Activated CD8-positive, alpha-beta T cell treated with anti-CD3 and anti-CD28 coated beads for 36 hours (primary cell): Measurements from ENCODE around the gene NADSYN1. TPM values are rescaled to one million over a fixed set of nuclear protein-coding genes. Genes with fewer than 3 reads are reported as not detected.

Experiments used
- ATAC-seq: fragments of 200-7000 bp; cut with Tn5 transposase; one replicate; pipeline ENCODE4 v1.10.0; 2021; ENCODE audit warnings: mild to moderate bottlenecking, moderate library complexity
- CTCF ChIA-PET: fragments of 350-600 bp; sonication (Branson Sonifier 250); formaldehyde crosslinking; loops from one replicate; lab custom pipeline; 2021; ENCODE audit warnings: antibody characterized with exemption; lab: Charles Lee
- POLR2A ChIA-PET: fragments of 350-600 bp; sonication (Branson Sonifier 250); formaldehyde crosslinking; loops from one replicate; lab custom pipeline; 2021; ENCODE audit warnings: antibody characterized with exemption; lab: Charles Lee
- DNase-seq: peaks from one replicate; pipeline ENCODE4 v3.0.0-alpha.2; 2020
- H3K27ac Mint-ChIP-seq: one replicate; pipeline ENCODE4 v1.8.0; 2021; ENCODE audit warnings: mild to moderate bottlenecking, mixed read lengths
- H3K27me3 Mint-ChIP-seq: one replicate; pipeline ENCODE4 v1.8.0; 2021; ENCODE audit warnings: mixed read lengths
- H3K36me3 Mint-ChIP-seq: one replicate; pipeline ENCODE4 v1.8.0; 2021; ENCODE audit warnings: low read depth, mixed read lengths
- H3K4me1 Mint-ChIP-seq: one replicate; pipeline ENCODE4 v1.8.0; 2021; ENCODE audit warnings: low read depth, mixed read lengths
- H3K4me3 Mint-ChIP-seq: one replicate; pipeline ENCODE4 v1.8.0; 2021; ENCODE audit warnings: mild to moderate bottlenecking, moderate library complexity, mixed read lengths
- H3K9me3 Mint-ChIP-seq: one replicate; pipeline ENCODE4 v1.8.0; 2021; ENCODE audit warnings: mixed read lengths
- intact Hi-C: fragments of 100-400 bp; cut with micrococcal nuclease; formaldehyde crosslinking; loops from one replicate; pipeline ENCODE4 v1.10.0; 2022
- total RNA-seq, 2 experiments: library from RNA; stranded (reverse); gene quantifications; one replicate each; pipeline ENCODE4 v1.2.3, GENCODE V29; 2021
- TF ChIP-seq, protein P1 (sequence below): fragments of 200-600 bp; IDR thresholded peaks from one replicate; pipeline ENCODE4 v1.8.0; 2022; ENCODE audit warnings: antibody characterized with exemption, mild to moderate bottlenecking

Gene NADSYN1
- total RNA-seq, 2 experiments from 2014 or later, result 115 to 117 TPM

DNA sequence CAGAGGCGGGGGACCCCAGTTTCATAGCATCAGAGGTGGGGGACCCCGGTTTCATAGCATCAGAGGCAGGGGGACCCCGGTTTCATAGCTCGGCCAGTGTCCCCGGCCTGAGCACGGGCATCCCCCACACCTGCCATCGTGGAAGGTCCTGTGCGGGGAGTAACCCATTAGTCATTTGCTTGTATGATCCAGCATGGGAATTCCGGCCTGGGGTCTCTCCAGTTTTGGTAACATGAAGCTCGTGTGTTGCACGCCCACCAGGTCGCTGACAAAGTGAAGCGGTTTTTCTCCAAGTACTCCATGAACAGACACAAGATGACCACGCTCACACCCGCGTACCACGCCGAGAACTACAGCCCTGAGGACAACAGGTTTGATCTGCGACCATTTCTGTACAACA lies 45.1 kb downstream of the NADSYN1 start:
- Mint-ChIP-seq H3K27ac (no peak overlapping the region), H3K27me3 (no peaks in the 10 kb centered on the region), H3K36me3 (peaks cover 59% of the 10 kb centered on the region), H3K4me1 (no peaks in the 10 kb centered on the region), H3K9me3 (no peaks in the 10 kb centered on the region), H3K4me3 (no peak overlapping the region)
- no peak for ATAC-seq
- CTCF ChIA-PET, result no interaction called here
- TF ChIP-seq, protein P1, sequence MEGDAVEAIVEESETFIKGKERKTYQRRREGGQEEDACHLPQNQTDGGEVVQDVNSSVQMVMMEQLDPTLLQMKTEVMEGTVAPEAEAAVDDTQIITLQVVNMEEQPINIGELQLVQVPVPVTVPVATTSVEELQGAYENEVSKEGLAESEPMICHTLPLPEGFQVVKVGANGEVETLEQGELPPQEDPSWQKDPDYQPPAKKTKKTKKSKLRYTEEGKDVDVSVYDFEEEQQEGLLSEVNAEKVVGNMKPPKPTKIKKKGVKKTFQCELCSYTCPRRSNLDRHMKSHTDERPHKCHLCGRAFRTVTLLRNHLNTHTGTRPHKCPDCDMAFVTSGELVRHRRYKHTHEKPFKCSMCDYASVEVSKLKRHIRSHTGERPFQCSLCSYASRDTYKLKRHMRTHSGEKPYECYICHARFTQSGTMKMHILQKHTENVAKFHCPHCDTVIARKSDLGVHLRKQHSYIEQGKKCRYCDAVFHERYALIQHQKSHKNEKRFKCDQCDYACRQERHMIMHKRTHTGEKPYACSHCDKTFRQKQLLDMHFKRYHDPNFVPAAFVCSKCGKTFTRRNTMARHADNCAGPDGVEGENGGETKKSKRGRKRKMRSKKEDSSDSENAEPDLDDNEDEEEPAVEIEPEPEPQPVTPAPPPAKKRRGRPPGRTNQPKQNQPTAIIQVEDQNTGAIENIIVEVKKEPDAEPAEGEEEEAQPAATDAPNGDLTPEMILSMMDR, result no peak
- no peak for DNase-seq
- POLR2A ChIA-PET, result no interaction called here
- intact Hi-C loops, result no loop called here

DNA sequence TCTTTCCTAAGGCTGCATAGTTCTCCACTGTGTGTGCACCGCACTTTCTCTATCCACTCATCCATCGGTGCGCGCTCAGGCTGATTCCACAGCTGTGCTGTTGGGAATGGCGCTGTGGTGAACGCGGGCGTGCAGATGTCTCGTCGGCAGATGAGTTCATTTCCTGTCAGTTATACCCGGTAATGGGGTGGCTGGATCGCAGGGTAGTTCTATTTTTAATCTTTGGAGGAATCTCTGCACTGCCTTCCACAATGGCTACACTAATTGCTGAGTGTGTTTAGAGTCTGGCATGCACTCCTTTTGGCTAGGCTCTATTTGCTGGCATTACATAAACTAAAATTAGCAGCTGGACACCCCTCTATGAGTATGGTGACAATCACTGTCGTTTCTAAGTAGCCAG lies 46.1 kb downstream of the NADSYN1 start:
- ChIA-PET CTCF (no interaction called here), POLR2A (no interaction called here)
- no peak for DNase-seq
- peak overlapping the region; percentile 57 for H3K27ac Mint-ChIP-seq
- ATAC-seq, result no peak
- H3K27me3 Mint-ChIP-seq, result no peaks in the 10 kb centered on the region
- no peaks in the 10 kb centered on the region for H3K9me3 Mint-ChIP-seq
- TF ChIP-seq, protein P1, result no peak
- intact Hi-C loops, result no loop called here
- no peaks in the 10 kb centered on the region for H3K4me1 Mint-ChIP-seq
- no peak overlapping the region for H3K4me3 Mint-ChIP-seq
- H3K36me3 Mint-ChIP-seq, result peaks cover 61% of the 10 kb centered on the region

DNA sequence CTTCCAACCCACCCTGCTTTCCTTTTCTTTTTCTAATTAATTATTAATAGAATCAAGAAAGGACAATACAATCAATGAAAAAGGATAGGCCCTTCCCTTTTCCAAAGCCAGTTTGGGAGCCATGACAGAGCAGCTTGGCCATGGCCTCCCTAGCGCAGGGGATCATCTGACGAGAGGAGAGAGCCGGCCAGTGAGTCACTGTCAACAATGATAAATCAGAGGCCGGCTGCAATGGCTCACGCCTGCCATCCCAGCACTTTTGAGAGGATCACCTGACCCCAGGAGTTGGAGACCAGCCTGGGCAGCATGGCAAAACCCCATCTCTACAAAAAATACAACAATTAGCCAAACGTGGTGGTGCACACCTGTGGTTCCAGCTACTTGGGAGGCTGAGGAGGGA lies 46.5 kb downstream of the NADSYN1 start:
- ATAC-seq (no peak), DNase-seq (no peak)
- ChIA-PET CTCF (no interaction called here), POLR2A (no interaction called here)
- Mint-ChIP-seq H3K27me3 (no peaks in the 10 kb centered on the region), H3K27ac (no peak overlapping the region), H3K4me3 (no peak overlapping the region), H3K36me3 (peaks cover 61% of the 10 kb centered on the region), H3K4me1 (no peaks in the 10 kb centered on the region), H3K9me3 (no peaks in the 10 kb centered on the region)
- TF ChIP-seq, protein P1, result no peak
- intact Hi-C loops, result no loop called here

DNA sequence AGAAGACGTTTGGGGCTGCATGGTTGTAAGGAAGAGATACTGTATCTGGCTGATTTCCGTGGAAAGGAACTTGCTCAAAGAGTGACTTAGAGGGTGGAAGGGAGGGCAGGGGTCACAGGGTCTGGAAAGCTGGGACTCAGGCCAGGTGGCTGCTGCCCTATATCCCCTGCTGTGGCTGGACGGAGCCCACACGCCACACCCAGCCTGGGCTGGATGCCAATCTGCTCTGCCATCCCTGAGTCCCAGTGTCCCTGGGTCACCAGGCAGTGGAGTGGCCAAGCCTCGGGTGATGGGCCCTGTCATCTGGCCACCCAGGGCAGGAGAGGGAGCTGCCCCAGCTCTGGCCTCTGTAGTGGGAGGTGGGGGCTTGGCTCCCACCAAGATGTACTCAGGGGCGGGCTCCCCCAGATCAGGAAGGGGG lies 47.6 kb downstream of the NADSYN1 start:
- DNase-seq, result no peak
- POLR2A ChIA-PET, result no interaction called here
- Mint-ChIP-seq H3K4me3 (no peak overlapping the region), H3K4me1 (no peaks in the 10 kb centered on the region), H3K36me3 (peaks cover 60% of the 10 kb centered on the region), H3K27me3 (no peaks in the 10 kb centered on the region), H3K27ac (no peak overlapping the region), H3K9me3 (no peaks in the 10 kb centered on the region)
- intact Hi-C loops, result no loop called here
- CTCF ChIA-PET, result no interaction called here
- ATAC-seq, result no peak
- TF ChIP-seq, protein P1, result no peak

DNA sequence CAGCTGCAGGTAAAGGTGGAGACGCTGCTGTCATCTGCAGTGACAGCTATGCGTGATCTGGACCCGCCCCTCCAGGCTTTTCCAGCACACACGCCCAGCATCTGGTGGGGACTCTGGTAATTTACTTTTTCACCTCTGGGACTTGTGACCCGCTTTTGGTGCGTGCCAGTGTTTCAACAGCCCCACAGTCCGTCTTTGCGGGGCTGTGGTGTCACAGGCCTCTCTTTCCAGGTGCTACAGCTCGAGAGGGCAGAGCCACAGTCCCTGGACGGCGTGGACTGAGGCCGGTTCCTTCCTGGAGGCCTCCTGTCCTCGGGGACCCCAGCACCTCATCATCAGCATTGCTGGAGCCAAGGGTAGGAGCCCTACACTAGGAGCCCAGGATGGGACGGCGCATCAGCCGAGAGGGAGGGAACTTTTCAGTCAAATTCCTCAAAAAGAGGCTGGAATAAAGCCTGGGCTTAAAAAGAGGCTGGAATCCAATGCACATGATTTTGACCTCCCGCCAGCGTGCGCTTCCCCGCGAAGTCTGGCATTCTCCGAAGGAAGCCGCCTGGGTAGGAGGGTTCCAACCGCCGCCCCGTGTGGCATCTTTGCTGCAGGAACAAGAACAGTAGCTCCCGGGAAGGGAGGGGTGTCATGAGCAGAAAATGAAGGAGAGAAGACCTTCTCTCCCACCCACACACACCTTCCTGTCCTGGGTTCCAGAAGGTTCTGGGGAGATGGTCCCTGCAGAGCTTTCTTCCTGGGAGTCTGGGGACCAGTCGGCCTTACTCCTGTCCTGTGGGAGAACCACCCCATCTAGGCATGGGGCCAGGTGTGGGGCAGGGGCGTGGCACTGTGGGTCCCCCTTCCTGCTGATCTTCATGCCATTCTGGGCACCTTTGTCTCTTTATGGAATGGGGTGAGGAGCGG lies 48.3 kb downstream of the NADSYN1 start:
- Mint-ChIP-seq H3K27ac (no peak overlapping the region), H3K4me3 (no peak overlapping the region), H3K27me3 (no peaks in the 10 kb centered on the region), H3K36me3 (peaks cover 64% of the 10 kb centered on the region), H3K4me1 (no peaks in the 10 kb centered on the region), H3K9me3 (peaks cover 4% of the 10 kb centered on the region)
- ChIA-PET CTCF (no interaction called here), POLR2A (no interaction called here)
- no peak for DNase-seq
- TF ChIP-seq, protein P1, result no peak
- ATAC-seq, result no peak
- intact Hi-C loops, result no loop called here
